Right lobe of liver (tissue), 4 donors: ENCODE results near the gene MEF2C.

ENCODE experiments used
- CTCF ChIP-seq, 4 donors: fragments of 200-600 bp in 3 of 4; fragments of 450-650 bp in 1 of 4; IDR thresholded peaks; one replicate each; pipeline versions ENCODE4 v1.5.1 to v1.8.0; 2016 to 2022; ENCODE audit warnings: antibody characterized with exemption in 4 of 4, mild to moderate bottlenecking in 2 of 4
- POLR2A ChIP-seq: fragments of 450-650 bp; IDR thresholded peaks from one replicate; pipeline ENCODE4 v1.6.1; 2017; ENCODE audit warnings: antibody characterized with exemption, mild to moderate bottlenecking
- donor health status: DM: no; HTN: no; CAD: no.
- donor health status: DM: no; HTN: no; CAD: no.
- donor health status: DM: no; HTN: yes; CAD: no.

- TF ChIP-seq CTCF (IDR thresholded peaks at IDR 0.05) (no peak), POLR2A (no peak)
Measured at GRCh38 chr5:88679638-88680037, 203.3 kb downstream of the MEF2C start.
